GM18502 (cell line): ENCODE measurements around the gene FMOD.
"Not testable (repeated sequence)": the region's sequence is repeated elsewhere in the genome, so short reads cannot be mapped to it uniquely, and the experiment has no call there.

ENCODE experiments used
- ATAC-seq: cut with Tn5 transposase; IDR thresholded peaks from one replicate; pipeline ENCODE4 v1.9.1; 2021; ENCODE audit warnings: mild to moderate bottlenecking; ENCODE audit not compliant: unreplicated experiment, poor library complexity

The FMOD gene

GRCh38 chr1:203327684-203328457 lies 23.1 kb downstream of the FMOD start:
- peak; percentile 29 for ATAC-seq

GRCh38 chr1:203326830-203327683 lies 23.9 kb downstream of the FMOD start:
- ATAC-seq, result peak; percentile 73

GRCh38 chr1:203325418-203326091 lies 25.4 kb downstream of the FMOD start:
- ATAC-seq, result no peak

GRCh38 chr1:203325026-203325417 lies 25.9 kb downstream of the FMOD start:
- peak; percentile 32 for ATAC-seq

- ATAC-seq, result no peak
Observed at GRCh38 chr1:203324105-203325025, 26.6 kb downstream of the FMOD start.

- ATAC-seq, result no peak
Observed at GRCh38 chr1:203323587-203323986, 27.3 kb downstream of the FMOD start.

DNA sequence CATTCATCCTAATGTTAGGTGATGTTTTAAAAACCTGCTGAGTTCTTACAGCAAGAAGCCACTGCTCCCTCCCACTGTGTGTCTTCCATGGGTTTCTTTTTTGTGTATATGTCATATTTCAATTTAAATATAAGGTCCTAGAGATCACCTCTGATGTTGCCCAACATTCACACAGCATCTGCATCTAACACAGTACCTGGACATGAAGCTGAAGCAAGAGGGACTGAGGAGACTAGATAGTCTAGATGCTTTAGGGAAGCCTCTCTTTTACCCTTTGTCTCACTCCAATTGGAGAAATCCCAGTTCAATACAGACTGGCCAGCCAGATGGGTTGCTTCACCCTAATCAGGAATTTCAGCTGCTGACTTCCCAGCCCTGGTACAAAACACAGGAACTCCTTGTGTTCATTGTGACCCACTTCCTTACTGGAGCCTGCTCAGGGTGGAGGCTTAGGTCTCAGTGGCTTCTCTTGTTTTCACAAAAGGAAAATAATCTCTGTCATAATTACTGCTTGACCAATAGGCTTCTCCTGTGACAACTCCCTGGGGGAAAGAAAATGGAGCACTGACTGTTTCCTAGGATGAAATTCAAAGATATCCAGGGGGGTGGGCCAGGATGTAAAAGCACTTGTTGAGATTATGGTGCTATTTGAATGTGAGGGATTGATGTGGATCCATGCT lies 28.3 kb downstream of the FMOD start:
- ATAC-seq, result no peak

GRCh38 chr1:203321273-203322052 lies 29.5 kb downstream of the FMOD start:
- no peak for ATAC-seq

DNA sequence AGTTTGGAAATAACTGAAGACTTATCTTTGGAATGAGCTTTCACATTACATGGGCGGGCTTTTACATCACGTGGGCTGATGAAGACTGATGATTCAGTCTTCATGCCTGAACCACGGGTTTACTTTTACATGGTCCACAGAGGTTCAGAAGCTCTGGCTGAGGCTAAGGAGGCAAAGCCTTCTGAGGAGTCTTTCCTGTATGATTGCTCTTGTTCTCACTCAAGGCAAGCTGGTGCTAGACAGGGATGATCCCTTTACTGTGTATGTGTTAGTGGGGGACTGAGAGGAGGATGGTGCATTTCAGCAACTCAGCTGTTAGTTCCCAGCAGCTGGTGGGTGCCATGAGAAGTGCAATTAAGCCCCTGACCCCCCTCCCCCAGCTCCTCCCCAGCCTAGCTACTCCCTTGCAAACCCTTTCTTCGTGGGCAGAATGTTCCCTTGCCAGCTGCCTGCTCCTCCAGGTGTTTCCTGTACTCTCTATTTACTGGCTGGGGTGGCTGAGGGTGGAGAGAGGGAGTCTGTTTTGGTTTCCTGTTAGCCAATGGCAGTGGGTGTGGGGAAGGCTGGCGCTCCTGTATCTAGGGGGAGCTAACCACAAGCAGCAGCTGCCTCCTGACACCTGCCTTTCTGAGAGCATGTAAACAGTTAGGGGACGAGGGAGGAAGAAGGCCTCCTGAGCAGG lies 30.2 kb downstream of the FMOD start:
- peak; percentile 72 for ATAC-seq

GRCh38 chr1:203318229-203318517 lies 32.7 kb downstream of the FMOD start:
- no peak for ATAC-seq

DNA sequence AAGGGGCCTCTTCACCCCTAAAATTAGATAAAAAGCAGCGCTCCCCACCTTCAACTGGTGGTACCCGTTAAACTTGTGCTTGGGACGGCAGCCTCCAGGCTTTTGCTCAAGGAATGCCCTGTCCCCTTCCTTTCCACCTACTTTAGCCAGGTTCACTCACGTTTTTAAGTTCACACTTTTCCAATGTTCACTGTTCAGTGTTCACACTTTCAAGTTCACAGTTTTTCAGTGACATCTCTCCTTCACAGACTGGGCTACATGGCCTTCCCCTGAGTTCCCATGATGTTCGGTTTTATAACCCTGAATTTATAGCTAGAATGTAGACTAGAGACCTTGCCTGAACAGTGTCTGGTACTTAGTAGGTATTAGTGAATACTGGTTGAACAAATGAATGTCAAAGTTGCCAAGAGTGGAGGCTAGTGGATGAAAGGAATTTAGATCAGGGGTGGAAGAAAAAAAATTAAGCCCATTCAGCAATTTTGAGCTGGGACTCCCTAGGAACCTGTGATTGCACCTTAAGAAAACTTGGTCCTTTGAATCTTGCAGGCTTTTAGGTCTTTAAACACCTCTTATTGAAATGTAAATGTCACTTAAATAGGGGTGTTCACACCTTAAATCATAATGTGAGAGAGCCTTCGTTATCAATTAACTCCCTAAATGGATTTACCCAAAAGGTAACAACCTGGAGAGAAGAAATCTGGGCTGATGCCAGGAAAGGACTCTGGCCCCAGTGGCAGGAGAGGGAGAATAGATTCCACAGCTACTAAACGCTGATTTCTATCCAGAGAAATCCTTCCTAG lies 33.3 kb downstream of the FMOD start:
- no peak for ATAC-seq

GRCh38 chr1:203316626-203317093 lies 34.3 kb downstream of the FMOD start:
- no peak for ATAC-seq

DNA sequence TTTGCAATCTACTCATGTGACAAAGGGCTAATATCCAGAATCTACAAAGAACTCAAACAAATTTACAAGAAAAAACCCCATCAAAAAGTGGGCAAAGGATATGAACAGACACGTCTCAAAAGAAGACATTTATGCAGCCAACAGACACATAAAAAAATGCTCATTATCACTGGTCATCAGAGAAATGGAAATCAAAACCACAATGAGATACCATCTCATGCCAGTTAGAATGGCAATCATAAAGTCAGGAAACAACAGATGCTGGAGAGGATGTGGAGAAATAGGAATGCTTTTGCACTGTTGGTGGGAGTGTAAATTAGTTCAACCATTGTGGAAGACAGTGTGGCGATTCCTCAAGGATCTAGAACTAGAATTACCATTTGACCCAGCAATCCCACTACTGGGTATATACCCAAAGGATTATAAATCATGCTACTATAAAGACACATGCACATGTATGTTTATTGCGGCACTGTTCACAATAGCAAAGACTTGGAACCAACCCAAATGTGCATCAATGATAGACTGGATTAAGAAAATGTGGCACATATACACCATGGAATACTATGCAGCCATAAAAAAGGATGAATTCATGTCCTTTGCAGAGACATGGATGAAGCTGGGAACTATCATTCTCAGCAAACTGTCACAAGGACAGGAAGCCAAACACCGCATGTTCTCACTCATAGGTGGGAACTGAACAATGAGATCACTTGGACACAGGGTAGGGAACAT lies 36.7 kb downstream of the FMOD start:
- not testable (repeated sequence) for ATAC-seq

GRCh38 chr1:203311368-203312301 lies 39.3 kb downstream of the FMOD start:
- no peak for ATAC-seq

DNA sequence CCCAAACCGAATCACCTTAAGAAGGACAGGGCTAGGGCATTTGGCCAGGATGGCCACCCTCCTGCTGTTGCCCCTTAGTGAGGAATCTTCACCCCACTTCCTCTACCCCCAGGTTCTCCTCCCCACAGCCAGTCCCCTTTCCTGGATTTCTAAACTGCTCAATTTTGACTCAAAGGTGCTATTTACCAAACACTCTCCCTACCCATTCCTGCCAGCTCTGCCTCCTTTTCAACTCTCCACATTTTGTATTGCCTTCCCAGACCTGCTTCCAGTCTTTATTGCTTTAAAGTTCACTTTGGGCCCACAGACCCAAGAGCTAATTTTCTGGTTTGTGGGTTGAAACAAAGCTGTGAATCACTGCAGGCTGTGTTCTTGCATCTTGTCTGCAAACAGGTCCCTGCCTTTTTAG lies 42.0 kb downstream of the FMOD start:
- no peak for ATAC-seq
